T-helper 2 cell treated with Interferon-gamma antibody and Interleukin-4, amounts not matched to agents 5 μg/mL and 100 μg/mL, for 36 hours (primary cell): Measurements from ENCODE around the gene ANKRD18A.
"Not testable (repeated sequence)": the region's sequence is repeated elsewhere in the genome, so short reads cannot be mapped to it uniquely, and the experiment has no call there.

ENCODE experiments used
- DNase-seq: peaks from one replicate; pipeline ENCODE4 v3.0.0; 2021; ENCODE audit warnings: low spot score
- H3K27ac Mint-ChIP-seq: one replicate; pipeline ENCODE4 v1.8.0; 2021; ENCODE audit warnings: mild to moderate bottlenecking, mixed read lengths
- H3K27me3 Mint-ChIP-seq: one replicate; pipeline ENCODE4 v1.8.0; 2021; ENCODE audit warnings: low read depth, mixed read lengths
- H3K36me3 Mint-ChIP-seq: one replicate; pipeline ENCODE4 v1.8.0; 2021; ENCODE audit warnings: low read depth, mixed read lengths
- H3K4me1 Mint-ChIP-seq: one replicate; pipeline ENCODE4 v1.8.0; 2021; ENCODE audit warnings: low read depth, mixed read lengths
- H3K4me3 Mint-ChIP-seq: one replicate; pipeline ENCODE4 v1.8.0; 2022; ENCODE audit warnings: mild to moderate bottlenecking, moderate library complexity, mixed read lengths
- H3K9me3 Mint-ChIP-seq: one replicate; pipeline ENCODE4 v1.8.0; 2021; ENCODE audit warnings: mixed read lengths

The ANKRD18A gene

GRCh38 chr9:38546497-38547163 lies 73.8 kb downstream of the ANKRD18A start:
- H3K36me3 Mint-ChIP-seq, H3K9me3 Mint-ChIP-seq, H3K27me3 Mint-ChIP-seq: not testable (repeated sequence)
- Mint-ChIP-seq H3K27ac (peak overlapping the region; percentile 88), H3K4me1 (peaks cover 24% of the 10 kb centered on the region), H3K4me3 (peak overlapping the region; percentile 72)
- peak; percentile 71 for DNase-seq

GRCh38 chr9:38540535-38540934 lies 79.9 kb downstream of the ANKRD18A start:
- H3K27me3 Mint-ChIP-seq, H3K4me1 Mint-ChIP-seq, H3K27ac Mint-ChIP-seq, H3K9me3 Mint-ChIP-seq, H3K4me3 Mint-ChIP-seq, DNase-seq, H3K36me3 Mint-ChIP-seq: not testable (repeated sequence)

GRCh38 chr9:38529317-38529716 lies 91.1 kb downstream of the ANKRD18A start:
- H3K4me3 Mint-ChIP-seq, result no peak overlapping the region
- no peaks in the 10 kb centered on the region for H3K36me3 Mint-ChIP-seq
- H3K4me1 Mint-ChIP-seq, result no peaks in the 10 kb centered on the region
- DNase-seq, result no peak
- peaks cover 5% of the 10 kb centered on the region for H3K27me3 Mint-ChIP-seq
- peaks cover 4% of the 10 kb centered on the region for H3K9me3 Mint-ChIP-seq
- H3K27ac Mint-ChIP-seq, result no peak overlapping the region

GRCh38 chr9:38527503-38527902 lies 92.9 kb downstream of the ANKRD18A start:
- no peaks in the 10 kb centered on the region for H3K4me1 Mint-ChIP-seq
- no peaks in the 10 kb centered on the region for H3K36me3 Mint-ChIP-seq
- H3K27me3 Mint-ChIP-seq, result peaks cover 5% of the 10 kb centered on the region
- peaks cover 4% of the 10 kb centered on the region for H3K9me3 Mint-ChIP-seq
- H3K27ac Mint-ChIP-seq, result no peak overlapping the region
- H3K4me3 Mint-ChIP-seq, result no peak overlapping the region
- DNase-seq, result no peak

- no peak overlapping the region for H3K27ac Mint-ChIP-seq
- H3K4me3 Mint-ChIP-seq, result no peak overlapping the region
- H3K36me3 Mint-ChIP-seq, result no peaks in the 10 kb centered on the region
- H3K27me3 Mint-ChIP-seq, result peaks cover 4% of the 10 kb centered on the region
- no peaks in the 10 kb centered on the region for H3K4me1 Mint-ChIP-seq
- peaks cover 4% of the 10 kb centered on the region for H3K9me3 Mint-ChIP-seq
- DNase-seq, result no peak
Measured at GRCh38 chr9:38526591-38526990, 93.8 kb downstream of the ANKRD18A start.

GRCh38 chr9:38523121-38523520 lies 97.3 kb downstream of the ANKRD18A start:
- H3K36me3 Mint-ChIP-seq, result no peaks in the 10 kb centered on the region
- no peak for DNase-seq
- H3K27ac Mint-ChIP-seq, result no peak overlapping the region
- H3K4me3 Mint-ChIP-seq, result no peak overlapping the region
- no peaks in the 10 kb centered on the region for H3K9me3 Mint-ChIP-seq
- no peaks in the 10 kb centered on the region for H3K4me1 Mint-ChIP-seq
- no peaks in the 10 kb centered on the region for H3K27me3 Mint-ChIP-seq

- H3K36me3 Mint-ChIP-seq, result no peaks in the 10 kb centered on the region
- no peak overlapping the region for H3K27ac Mint-ChIP-seq
- DNase-seq, result no peak
- H3K4me1 Mint-ChIP-seq, result no peaks in the 10 kb centered on the region
- H3K9me3 Mint-ChIP-seq, result no peaks in the 10 kb centered on the region
- H3K4me3 Mint-ChIP-seq, result no peak overlapping the region
- H3K27me3 Mint-ChIP-seq, result no peaks in the 10 kb centered on the region
Measured at GRCh38 chr9:38521762-38522161, 98.6 kb downstream of the ANKRD18A start.
